GM23248 (cell line): ENCODE data around the gene GALNT10.

Experiments used
- EZH2 ChIP-seq: fragments of 200-600 bp; sonication (generic); IDR thresholded peaks from 2 replicates; pipeline ENCODE4 v1.6.1; 2018; ENCODE audit warnings: antibody characterized with exemption, mild to moderate bottlenecking; ENCODE audit not compliant: insufficient read depth, poor library complexity, severe bottlenecking
- EZH2phosphoT487 ChIP-seq: fragments of 200-600 bp; sonication (generic); IDR thresholded peaks from 2 replicates; pipeline ENCODE4 v1.6.1; 2018; ENCODE audit warnings: antibody characterized with exemption, moderate library complexity, mild to moderate bottlenecking, low read depth; ENCODE audit not compliant: insufficient read depth

GRCh38 chr5:154331924-154332323 lies 141.4 kb downstream of the GALNT10 start:
- TF ChIP-seq EZH2 (no peak), EZH2phosphoT487 (no peak)
